NCI-H2196 treated with DMSO at 0.1 percent for 48 hours (cell line): ENCODE results near the gene CNTN2.

Experiments used
- DNase-seq: peaks from one replicate; lab custom pipeline; 2025; ENCODE audit not compliant: unreplicated experiment; lab: John Stamatoyannopoulos, UW

Gene CNTN2

DNA sequence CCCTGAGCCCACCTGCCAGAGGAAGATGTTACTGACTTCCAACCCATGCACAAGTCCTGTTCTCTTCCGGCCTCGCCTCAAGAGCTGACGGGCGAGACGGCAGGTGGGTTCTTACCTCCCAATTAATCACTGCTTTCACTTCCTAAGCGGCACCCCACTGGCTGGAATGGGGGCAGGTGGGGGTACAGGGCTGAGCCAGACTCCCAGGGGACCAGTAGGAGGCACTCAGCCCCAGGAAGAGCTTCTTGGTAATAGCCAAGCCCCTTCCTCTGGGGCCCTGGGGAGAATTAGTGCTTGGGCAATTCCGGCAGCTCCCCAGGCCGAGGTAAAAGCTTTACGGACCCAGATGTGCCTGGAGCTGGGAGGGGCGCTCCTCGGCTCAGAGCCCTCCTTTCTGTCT lies 9.7 kb downstream of the CNTN2 start:
- no peak for DNase-seq

DNA sequence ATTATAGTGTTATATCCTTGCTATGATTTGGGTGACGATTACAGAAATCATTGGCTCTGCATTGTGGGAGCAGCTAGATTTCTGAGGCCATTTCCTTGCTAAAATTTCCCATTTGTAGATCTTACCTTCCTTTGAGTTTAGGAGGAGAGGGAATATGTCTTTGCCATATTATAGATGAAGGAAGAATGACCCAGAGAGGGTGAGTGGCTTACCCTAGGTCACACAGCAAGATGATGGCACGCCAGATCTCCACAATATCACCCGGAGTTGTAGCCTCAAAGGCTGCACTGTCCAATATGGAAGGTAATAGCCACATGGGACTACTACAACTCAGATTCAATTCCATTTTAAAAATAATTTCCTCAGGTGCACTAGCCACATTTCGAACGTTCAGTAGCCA lies 10.3 kb downstream of the CNTN2 start:
- no peak for DNase-seq

DNA sequence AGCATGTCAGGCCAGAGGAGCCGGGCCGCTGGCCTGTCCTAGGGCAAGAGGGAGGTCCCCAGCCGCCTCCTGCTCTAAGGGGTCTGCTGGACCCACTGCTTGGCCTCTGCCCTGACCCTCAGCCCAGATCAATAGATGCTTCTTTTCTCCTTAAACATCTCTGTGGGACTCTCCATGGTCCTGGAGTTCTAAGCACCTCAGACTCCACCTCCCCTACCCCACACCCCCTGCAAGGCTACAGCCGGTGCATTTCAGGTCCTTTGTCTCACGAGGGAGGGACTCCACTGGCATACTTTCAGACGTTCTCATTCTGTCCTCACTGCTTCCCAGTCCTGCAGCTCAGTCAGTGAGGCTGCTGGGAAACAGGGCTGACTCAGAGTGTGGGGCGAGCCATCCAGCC lies 11.0 kb downstream of the CNTN2 start:
- DNase-seq, result no peak

DNA sequence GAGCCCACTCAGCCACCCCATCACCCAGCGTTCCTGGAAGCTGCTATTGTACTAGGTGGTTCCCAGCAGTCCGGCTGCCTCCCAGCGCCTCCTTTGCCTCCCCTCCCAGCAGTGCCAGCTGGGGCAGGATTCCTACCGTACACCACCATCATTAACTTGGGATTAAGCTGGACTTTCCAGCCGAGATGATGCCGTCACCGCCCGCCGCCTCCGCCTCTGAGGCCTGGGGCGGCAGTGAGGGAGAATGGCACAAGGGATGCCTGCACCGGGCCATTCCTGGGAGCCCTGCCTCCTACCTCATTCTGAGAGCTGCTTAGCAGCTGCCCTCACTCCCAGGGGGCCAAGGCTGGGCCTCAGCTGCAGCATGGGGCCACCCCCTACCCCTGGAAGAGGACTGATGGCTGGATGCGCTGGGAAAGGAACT lies 13.2 kb downstream of the CNTN2 start:
- DNase-seq, result no peak

DNA sequence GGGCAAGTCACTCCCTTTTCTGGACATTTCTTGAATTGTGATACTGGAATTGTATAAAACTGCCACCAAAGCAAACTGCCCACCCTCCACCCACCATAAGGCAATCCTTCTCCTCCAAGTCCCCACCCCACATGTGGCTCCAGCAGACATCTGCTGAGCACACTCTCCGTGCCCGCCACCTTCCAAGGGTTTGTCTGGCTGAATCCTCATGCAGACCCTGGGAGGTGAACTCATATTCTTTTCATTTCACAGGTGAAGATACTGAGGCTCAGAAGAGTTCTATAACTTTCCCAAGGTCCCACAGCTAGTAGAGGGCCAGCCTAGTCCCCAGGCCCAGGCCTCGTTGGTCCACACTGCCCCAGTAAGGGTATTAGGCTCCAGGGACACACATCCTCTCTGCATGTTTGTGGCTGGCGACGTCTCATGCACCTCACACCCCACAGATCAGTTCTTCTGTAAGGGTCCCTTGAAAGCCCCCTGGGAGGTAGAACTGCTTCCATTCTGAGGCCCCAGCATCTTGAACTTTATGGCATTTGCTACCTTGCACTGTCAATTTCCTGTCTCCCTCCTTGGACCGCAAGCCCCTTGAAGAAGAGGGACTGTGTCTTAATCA lies 14.1 kb downstream of the CNTN2 start:
- DNase-seq, result no peak

DNA sequence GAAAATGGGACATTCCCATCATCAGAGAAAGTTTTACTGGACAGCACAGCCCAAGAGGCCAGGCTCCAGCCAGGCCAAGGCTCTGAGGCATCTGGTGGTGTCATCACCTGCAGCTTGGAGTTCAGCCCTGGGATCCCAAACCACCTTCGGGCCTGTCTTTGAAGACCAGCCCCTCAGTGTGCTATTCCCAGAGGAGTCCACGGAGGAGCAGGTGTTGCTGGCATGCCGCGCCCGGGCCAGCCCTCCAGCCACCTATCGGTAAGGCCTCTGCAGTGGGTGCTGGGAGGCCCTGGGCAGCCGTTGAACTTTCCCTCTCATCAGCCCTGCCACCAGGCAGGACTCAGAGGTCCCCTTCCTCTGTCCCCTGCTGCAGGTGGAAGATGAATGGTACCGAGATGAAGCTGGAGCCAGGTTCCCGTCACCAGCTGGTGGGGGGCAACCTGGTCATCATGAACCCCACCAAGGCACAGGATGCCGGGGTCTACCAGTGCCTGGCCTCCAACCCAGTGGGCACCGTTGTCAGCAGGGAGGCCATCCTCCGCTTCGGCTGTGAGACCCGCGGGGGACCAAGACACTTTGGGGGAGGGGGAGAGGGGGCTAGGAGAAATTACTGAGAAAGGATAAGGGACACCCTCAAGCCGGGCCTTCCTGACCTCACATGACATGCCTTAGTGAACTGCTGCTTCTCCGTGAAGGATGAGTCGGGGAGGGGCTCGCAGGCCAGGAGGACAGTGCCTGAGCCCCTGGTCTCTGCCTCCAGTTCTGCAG lies 15.0 kb downstream of the CNTN2 start:
- no peak for DNase-seq

DNA sequence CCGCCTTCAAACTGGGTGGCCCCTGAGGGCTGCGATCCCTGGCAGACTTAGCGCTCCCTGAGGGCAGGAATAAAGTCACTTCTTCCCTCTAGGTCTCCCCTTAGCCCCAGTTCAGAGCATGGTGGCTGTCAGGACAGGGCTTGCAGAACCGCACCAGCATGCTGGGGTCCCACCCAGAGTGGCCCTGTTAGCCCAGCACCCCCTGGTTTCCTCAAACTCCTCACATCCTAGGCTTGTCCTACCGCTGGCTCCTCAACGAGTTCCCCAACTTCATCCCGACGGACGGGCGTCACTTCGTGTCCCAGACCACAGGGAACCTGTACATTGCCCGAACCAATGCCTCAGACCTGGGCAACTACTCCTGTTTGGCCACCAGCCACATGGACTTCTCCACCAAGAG lies 15.8 kb downstream of the CNTN2 start:
- no peak for DNase-seq

DNA sequence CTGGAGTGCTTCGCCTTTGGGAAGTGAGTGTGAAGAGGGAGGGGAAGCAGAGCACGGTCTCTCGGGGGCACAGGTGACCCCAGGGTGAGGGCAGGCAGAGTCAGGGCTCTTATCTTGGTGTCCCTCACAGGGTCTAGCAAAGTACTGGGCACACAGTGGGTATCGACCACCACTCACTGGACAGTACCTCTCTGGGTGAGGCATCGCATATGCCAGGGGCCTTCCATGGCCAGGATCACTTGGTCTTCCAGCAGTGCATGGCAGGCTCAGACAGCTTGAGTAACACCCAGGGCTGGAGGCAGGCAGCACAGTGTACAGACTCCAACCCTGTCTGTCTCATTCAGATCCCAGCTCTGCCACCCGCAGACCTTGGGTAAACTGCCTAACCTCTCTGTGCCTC lies 16.6 kb downstream of the CNTN2 start:
- no peak for DNase-seq

DNA sequence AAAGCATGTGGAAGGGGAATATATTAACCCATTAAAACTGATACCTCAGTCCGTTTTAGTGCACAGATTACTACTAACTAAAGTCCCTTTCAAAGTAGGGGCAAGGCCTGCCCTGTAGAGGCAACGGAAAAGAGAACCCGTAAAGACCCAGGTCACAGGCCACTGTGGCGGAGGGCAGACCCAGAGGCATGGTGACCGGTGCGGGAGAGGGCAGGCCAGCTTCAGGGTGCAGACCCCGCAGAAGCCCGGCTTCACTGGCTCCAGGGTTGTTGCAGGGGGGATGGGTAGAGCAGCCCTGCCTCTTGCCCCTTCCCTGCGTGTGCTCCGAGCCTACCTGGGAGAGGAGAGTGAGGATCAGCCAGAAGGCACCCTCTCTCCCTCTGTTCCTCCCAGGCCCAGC lies 17.7 kb downstream of the CNTN2 start:
- no peak for DNase-seq

DNA sequence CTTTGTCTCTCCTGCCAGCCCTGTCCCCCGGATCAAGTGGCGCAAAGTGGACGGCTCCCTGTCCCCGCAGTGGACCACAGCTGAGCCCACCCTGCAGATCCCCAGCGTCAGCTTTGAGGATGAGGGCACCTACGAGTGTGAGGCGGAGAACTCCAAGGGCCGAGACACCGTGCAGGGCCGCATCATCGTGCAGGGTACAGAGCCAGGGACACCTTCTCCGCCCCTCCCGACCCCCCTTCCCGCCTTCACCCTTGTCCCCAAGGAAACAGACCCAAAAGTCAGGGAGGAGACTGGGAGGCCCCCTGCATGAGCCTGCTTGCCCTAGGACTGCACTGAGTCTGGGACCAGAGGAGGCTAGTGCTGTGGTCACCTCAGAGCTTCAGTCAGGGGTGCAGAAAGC lies 18.2 kb downstream of the CNTN2 start:
- DNase-seq, result no peak

DNA sequence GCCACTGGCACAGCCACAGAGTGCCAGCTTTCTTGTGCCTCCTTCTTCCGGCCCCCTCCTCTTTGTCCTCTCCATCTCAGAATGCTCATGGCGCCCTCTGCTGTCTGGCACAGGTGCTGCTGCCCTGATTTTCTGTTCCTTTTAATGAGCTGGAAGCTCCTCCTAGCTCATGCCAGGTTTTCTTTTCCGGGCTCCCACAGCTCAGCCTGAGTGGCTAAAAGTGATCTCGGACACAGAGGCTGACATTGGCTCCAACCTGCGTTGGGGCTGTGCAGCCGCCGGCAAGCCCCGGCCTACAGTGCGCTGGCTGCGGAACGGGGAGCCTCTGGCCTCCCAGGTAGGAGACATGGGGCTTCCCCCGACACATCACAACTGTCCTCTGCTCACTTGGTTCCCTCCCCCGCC lies 18.7 kb downstream of the CNTN2 start:
- peak; percentile 65 for DNase-seq

DNA sequence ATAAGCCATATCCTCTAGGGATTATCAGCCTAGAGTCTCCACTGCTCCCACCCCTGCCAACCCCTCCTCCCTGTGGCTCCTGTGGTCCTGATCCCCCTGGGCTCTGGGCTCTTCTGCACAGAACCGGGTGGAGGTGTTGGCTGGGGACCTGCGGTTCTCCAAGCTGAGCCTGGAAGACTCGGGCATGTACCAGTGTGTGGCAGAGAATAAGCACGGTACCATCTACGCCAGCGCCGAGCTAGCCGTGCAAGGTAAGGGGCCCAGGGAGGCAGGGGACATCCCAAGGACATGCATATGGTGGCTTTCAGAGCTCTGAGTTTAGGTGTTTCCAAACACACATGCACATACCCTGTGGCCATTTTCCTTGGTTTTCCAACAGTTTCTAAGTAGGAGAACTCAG lies 19.3 kb downstream of the CNTN2 start:
- no peak for DNase-seq

DNA sequence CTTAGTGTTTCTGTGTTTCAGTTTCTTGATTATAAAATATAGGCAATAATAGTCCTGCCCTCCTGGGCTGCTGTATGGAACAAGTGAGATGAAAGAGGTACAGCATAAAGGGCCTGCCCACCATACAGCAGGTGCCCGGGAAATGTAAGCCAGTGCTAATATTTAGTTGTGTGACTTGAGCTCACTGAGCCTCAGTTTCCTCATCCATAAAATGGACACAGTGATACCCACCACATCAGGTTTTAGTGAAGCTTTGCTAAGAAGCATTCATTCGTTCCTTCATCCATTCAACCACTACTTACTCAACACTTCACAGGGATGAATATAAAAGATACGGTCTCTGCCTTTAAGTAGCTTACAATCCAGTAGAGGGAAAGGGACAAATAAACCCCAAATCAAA lies 19.9 kb downstream of the CNTN2 start:
- DNase-seq, result no peak

DNA sequence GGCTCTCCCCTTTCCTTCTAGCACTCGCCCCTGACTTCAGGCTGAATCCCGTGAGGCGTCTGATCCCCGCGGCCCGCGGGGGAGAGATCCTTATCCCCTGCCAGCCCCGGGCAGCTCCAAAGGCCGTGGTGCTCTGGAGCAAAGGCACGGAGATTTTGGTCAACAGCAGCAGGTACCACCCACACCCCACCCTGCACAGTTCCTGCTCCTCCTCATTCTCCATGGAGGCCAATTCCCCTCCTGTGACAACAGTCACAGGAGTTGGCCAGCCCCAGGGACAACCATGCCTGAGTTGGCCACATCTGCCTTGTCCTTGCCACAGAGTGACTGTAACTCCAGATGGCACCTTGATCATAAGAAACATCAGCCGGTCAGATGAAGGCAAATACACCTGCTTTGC lies 21.3 kb downstream of the CNTN2 start:
- DNase-seq, result no peak

DNA sequence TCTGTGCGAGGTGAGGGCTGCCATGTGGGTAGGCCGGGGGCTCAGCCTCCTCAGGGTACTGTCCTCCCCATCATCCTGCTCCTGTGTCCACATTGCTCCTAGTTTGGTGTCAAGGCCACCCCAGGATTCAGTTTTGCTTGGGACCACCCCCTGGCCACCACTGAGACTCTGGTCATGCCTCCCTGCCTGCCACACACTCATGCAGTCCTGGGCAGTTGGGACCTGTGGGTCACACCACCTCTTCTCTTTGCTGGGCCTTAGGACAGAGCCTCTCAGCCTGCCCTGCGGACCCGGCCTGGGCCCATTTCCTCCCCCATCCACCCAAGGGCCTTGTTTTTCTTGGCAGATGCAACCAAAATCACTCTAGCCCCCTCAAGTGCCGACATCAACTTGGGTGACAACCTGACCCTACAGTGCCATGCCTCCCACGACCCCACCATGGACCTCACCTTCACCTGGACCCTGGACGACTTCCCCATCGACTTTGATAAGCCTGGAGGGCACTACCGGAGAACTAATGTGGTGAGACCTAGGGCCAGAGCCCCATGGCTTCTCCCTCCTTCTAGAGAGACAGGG lies 21.8 kb downstream of the CNTN2 start:
- no peak for DNase-seq

DNA sequence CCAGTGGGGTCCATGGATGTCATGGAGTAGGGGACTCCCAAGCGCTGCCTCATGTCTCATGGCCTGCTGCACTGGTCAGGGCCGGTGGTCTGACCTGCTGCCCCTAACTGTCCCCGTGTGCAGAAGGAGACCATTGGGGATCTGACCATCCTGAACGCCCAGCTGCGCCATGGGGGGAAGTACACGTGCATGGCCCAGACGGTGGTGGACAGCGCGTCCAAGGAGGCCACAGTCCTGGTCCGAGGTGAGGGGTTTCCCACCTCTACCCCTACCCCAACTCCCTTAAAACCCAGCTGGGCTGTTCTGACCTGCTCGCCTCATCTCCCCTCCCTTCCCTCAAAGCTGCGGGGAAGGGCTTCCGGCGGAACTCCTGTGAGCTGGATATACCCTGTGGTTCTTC lies 22.7 kb downstream of the CNTN2 start:
- no peak for DNase-seq

DNA sequence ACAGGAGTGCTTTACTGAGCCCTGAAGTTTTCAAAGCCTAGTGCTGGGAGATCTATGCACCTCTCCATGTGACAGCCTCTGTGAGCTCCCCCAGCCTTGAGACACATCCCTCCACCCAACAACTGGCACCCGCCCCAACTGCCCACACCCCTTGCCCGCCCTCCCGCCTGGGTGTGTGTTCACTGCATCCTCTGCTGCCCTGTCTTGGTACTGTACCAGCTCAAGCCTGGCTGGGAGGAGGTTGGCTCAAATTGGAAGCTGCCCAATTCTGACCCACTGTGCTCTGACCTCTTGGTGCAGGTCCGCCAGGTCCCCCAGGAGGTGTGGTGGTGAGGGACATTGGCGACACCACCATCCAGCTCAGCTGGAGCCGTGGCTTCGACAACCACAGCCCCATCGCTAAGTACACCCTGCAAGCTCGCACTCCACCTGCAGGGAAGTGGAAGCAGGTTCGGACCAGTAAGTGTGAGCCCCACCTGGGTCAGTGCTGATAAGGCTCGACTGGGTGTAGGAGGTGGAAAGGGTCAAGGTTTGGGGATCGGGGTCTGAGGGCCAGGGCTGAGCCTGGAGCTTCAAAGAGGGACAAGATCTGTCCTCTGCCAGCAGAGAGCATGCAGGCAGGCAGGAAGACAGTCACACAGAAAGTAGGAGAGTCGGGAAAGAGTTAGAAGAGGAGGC lies 23.3 kb downstream of the CNTN2 start:
- no peak for DNase-seq

DNA sequence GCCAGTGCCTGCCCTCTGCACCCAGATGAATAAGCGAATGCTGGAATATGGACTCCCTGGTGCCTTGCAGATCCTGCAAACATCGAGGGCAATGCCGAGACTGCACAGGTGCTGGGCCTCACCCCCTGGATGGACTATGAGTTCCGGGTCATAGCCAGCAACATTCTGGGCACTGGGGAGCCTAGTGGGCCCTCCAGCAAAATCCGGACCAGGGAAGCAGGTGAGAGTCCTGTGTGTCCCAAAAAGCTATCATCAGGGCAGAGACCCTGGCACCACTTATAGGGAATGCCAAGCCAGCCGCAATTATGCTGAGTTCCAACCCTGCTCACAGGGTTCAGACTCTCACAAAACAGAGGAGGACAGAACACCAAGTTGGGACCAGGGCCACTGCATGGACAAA lies 24.0 kb downstream of the CNTN2 start:
- no peak for DNase-seq

DNA sequence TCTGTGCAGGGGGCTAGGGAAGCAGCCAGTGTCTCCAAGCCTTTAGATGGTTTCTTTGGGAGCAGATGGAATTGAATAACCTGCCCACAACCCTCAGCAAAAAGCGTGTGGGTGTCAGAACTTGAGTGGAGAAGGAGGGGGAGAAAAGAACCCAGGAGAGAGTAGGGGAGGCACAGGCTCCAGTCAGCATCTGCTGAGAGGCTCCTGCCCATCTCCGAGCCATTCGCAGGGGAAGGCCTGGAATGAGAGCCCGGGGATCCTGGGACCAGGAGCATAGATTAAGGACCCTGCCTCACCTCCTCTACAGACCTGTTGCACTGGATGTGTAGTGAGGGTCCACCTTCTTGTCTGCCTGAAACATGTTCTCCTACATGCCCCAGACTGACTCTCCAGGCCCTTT lies 25.0 kb downstream of the CNTN2 start:
- no peak for DNase-seq

DNA sequence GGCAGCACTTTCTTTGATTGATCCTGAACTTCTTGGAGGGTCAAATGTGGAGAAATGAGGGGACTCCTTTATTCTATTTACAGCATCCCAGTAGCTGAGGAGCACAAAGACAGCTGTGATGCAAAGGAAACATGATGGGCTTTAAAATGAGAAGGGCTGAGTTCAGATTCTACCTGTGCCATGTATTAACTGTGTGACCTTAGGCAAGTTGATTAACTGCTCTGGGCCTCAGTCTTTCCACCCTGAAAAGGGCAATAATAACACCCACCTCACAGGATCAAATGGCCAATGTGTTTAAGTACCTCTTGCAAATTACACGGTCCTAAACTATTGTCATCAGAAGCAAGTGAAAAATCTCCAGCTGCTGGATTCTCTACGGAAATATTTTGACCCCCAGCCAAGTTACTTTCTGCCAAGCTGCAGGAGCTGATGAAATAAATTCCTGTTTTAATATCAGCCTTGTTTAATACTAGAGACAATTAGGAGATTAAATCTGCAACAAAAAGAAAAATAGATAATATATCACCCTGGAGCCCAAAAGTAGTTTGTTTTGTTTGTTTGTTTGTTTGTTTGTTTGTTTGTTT lies 25.5 kb downstream of the CNTN2 start:
- DNase-seq, result no peak

DNA sequence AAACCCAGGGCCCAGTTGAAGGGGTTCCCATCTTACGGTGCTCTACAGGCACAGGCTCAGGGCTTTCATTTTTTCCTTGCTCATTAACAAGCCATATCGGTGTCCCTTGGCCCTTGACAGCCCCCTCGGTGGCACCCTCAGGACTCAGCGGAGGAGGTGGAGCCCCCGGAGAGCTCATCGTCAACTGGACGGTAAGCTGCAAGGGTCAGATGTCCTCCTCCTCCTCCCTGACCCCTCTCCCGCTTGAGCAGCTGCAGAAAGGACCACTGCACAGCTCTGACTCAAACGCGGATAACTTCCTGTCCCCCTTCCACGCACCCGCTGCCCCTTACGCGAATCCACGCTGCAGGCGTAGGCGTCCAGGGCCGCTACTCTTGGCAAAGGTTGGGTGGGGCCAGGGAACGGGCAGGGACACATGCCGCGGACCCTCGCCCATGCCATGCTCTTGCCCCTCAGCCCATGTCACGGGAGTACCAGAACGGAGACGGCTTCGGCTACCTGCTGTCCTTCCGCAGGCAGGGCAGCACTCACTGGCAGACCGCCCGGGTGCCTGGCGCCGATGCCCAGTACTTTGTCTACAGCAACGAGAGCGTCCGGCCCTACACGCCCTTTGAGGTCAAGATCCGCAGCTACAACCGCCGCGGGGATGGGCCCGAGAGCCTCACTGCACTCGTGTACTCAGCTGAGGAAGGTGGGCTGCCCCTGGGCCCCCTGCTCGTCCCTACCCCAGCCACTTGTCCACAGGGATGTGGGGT lies 26.5 kb downstream of the CNTN2 start:
- DNase-seq, result no peak
